ENCODE results near the gene DRD1.
A peak's percentile ranks its signal among the peaks of the same experiment; 100 is the strongest.
"Not testable (repeated sequence)": the region's sequence is repeated elsewhere in the genome, so short reads cannot be mapped to it uniquely, and the experiment has no call there.

DRD1 gene

DNA sequence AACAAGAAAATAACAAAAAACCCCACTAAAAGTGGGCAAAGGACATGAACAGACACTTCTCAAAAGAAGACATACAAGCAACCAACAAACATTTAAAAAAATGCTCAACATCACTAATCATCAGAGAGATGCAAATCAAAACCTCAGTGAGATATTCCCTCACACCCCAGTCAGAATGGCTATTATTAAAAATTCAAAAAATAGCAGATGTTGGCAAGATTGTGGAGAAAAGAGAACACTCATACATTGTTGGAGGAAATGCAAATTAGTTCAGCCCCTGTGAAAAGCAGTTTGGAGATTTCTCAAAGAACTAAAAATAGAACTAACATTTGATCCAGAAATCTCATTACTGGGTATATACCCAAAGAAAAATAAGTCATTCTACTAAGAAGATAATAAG lies 19.4 kb downstream of the DRD1 start:
- not testable (repeated sequence) for DNase-seq (ENCODE audit: low read depth)

DNA sequence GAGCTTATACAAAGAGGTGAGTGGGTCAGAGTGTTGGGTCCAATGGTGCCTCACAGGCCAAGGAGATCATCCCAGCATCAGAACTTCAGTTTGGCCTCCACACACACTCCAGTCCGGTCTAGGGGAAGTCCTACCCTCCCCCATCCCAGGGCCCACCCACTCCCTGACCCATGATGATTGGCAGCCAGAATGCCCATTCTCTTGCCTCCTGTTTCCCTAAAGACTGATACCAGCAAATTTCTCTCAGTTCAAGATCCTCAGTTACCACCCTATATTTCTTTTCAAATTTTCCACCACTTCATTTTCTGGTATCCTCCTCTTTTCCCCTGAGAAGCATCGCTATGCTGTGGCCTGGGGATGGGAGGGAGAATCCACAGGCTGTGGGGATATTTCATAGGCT lies 21.9 kb downstream of the DRD1 start:
- no peak for DNase-seq (ENCODE audit: low read depth)

DNA sequence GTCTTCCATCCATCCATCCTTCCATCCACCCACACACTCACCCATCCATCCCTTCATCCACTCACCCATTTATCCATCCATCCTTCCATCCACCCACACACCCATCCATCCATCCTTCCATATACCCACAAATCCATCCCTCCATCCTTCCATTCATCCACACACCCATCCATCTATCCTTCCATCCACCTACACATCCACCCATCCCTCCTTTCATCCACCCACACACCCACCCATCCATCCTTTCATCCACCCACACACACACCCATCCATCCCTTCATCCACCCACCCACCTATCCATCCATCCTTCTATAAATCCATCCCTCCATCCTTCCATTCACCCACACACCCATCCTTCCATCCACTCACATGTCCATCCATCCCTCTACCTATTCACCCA lies 23.6 kb downstream of the DRD1 start:
- no peak for DNase-seq (ENCODE audit: low read depth)

DNA sequence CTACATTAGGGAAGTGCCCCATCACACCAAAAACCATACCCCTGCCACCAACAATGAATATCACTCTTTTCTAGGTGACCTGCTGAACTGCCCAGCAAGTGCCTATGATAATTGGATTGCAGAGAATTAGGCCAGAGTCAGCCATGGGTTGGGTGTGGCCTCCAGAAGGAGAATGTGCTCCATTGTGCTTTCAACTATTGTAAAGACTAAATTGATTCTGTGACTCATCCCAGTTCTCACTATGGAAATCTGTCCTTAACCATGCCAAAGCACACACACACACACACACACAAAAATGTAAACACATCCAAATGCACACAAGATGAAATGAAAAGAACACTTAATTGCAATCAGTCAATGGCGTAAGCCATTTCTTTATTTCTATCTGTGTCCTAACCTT lies 25.7 kb downstream of the DRD1 start:
- DNase-seq (ENCODE audit: low read depth): no peak

DNA sequence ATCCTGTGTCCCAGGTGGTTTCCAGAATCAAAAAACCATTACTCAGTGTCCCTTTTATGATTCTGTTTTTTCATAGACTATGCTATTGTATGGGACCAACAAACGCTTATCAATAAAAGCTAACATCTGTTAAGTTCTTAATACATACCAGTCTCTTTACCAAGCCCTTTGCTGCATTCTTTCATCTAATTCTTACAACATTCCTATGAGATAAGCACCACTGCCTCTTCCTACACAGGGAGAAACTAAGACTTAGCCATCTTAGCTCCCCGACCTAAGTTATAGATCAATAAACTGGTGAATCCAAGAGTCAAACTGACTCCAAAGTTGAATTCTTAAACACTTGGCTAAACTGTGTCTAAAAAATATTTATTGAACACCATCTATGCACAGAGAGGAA lies 26.6 kb downstream of the DRD1 start:
- no peak for DNase-seq (ENCODE audit: low read depth)

DNA sequence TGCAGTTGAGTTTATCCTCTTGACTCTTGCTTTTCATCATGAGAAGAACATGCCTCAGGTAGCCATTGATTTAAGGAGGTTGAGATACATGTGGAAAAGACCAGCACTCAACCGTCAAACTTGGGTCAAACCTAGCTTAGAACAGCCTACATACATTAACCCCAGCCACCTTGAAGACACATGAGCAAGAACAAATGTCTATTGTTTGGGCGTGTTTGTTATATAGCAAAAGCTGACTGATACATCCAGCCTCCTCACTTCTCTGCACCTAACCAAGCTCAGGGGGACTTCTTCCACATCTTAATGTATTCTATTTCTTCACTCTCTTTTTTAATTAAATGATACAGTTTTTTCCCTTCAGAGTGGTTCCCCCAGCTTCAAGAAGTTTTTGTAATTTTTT lies 28.7 kb downstream of the DRD1 start:
- no peak for DNase-seq (ENCODE audit: low read depth)

DNA sequence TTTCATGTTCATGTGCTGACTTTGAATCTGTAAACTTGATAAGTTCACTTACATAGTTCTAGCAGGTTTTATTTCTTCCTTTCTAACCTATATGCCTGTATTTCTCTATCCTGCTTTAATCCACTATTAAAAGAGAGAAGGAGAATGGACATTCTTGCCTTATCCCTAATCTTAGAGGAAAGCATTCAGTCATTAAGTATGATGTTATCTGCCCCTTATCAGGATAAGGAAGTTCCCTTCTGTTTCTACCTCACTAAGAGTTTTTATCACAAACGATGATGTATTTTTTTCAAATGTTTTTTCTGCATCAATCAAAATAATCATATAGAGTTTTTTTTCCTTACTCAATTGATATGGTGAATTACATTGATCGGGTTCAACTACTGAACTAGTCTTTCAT lies 33.1 kb downstream of the DRD1 start:
- no peak for DNase-seq (ENCODE audit: low read depth)

DNA sequence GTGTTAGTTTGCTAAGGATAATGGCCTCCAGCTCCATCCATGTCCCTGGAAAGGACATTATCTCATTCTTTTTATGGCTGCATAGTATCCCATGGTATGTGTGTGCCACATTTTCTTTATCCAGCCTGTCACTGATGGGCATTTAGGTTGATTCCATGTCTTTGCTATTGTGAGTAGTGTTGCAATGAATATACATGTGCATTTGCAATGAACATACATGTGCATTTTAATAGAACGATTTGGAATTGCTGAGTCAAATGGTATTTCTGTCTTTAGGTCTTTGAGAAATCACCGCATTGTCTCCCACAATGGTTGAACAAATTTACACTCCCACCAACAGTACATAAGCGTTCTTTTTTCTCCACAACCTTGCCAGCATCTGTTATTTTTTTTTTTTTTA lies 37.7 kb downstream of the DRD1 start:
- no peak for DNase-seq (ENCODE audit: low read depth)

DNA sequence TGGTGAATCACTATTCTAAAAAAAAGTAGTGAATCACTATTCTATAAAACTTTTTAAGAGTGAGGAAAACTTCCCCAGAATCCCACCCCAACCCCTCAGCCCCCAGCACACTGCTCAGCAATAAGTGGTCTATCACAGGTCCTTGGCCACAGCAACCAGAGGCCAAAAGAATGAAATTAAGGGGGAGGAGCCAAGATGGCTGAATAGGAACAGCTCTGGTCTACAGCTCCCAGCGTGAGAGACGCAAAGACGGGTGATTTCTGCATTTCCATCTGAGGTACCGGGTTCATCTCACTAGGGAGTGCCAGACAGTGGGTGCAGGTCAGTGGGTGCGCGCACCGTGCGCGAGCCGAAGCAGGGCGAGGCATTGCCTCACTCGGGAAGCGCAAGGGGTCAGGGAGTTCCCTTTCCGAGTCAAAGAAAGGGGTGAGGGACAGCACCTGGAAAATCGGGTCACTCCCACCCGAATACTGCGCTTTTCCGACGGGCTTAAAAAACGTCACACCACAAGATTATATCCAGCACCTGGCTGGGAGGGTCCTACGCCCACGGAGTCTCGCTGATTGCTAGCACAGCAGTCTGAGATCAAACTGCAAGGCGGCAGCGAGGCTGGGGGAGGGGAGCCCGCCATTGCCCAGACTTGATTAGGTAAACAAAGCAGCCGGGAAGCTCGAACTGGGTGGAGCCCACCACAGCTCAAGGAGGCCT lies 46.2 kb downstream of the DRD1 start:
- not testable (repeated sequence) for DNase-seq (ENCODE audit: low read depth)

DNA sequence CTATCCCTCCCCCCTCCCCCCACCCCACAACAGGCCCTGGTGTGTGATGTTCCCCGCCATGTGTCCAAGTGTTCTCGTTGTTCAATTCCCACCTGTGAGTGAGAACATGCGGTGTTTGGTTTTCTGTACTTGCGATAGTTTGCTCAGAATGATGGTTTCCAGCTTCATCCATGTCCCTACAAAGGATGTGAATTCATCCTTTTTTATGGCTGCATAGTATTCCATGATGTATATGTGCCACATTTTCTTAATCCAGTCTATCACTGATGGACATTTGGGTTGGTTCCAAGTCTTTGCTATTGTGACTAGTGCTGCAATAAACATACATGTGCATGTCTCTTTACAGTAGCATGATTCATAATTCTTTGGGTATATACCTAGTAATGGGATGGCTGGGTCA lies 48.6 kb downstream of the DRD1 start:
- DNase-seq (ENCODE audit: low read depth): not testable (repeated sequence)

DNA sequence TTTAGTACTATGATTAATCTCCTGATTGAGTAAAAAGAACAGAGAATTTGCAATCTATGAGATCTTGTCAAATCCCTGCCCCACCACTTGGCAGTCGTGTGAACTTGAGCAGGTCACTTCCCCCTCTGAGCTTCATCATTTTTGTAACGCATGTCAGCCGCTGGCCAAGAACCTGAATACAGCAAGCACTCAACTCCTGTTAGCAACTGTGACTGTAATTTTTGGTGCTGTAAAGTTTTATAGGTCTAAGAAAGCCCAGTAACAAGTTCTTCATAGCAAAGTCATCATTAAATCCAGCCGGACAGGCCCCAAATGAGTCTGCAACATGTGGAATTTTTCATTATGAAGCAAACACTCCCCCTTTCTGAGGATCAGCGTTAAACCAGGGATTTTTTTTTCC lies 49.4 kb downstream of the DRD1 start:
- DNase-seq (ENCODE audit: low read depth): peak; percentile 47

DNA sequence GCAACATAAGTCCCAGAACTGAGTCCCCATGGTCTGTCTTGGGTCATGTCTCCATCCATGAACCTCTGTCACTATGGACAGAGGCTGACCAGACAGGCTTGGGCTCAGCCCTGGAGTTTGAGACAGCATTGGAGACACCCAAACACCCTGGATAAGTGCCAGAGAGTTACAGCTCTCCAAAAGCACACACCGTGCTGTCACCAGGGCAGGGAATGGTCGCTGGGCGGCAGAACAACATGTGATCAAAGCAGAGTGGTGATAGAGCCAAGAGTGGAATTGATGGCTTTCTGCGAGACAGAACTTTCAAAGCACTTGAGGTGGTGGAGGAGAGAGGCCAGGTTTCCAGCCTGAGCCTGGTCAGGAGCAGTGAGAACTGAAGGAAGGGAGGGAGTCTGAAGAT lies 50.1 kb downstream of the DRD1 start:
- DNase-seq (ENCODE audit: low read depth): no peak

DNA sequence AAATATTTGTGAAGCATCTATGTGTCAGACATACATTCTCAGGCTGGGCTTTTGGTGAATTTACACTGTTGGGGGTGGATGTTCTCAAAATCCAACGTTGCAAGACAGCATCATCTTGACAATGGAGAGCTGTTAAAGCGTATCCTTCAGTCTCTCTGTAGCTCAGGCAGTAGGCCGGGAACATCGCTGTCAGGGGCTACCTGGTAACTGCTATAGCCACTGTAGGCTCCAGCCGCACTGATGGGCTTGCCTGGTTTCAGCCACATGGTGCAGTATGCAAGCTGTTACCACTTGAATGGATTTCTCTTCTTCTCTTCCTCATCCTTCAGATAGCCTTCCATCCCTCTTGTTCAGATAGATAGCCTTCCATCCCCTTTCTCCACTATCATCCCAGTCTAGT lies 51.7 kb downstream of the DRD1 start:
- DNase-seq (ENCODE audit: low read depth): no peak

DNA sequence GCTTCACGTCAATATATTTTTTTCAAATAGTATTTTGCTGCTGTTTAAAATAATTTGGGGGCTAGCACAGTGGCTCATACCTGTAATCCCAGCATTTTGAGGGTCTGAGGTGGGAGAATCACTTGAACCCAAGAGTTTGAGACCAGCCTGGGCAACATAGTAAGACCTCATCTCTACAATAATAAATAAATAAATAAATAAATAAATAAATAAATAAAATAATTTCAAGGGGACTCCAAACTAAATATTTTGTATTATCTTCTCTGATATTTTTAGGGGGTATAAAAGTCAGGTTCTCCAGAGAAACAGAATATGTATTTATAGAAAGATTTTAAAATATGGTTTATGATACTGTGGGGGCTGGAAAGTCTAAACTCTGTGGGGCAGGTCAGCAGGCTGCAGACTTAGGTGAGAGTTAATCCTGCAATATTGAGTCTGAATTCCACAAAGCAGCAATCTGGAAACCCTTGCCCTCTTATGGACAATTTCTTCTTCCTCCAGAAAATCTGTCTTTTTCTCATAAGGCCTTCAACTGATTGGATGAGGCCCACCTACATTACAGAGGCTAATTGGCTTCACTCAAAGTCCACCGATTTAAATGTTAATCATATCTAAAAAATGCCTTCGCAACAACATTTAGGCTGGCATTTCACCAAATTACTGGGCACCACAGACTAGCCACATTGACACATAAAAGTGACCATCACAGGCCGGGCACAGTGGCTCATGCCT lies 53.5 kb downstream of the DRD1 start:
- DNase-seq (ENCODE audit: low read depth): no peak

Measured in EH (cell line).